ENCODE results near the gene NUDCD2.

DNA sequence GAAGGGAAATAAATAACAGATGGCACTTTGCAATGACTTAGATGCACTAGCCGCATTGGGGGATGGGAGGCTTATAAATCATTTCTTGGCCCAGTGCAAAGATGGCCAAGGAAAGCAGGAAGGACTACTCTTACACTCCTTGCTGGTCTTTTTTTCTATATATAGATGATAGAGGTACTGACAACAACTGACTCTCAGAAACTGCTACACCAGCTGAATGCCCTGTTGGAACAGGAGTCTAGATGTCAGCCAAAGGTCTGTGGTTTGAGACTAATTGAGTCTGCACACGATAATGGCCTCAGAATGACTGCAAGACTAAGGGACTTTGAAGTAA, 20.8 kb downstream of the NUDCD2 start:
- TF ChIP-seq, protein P1, sequence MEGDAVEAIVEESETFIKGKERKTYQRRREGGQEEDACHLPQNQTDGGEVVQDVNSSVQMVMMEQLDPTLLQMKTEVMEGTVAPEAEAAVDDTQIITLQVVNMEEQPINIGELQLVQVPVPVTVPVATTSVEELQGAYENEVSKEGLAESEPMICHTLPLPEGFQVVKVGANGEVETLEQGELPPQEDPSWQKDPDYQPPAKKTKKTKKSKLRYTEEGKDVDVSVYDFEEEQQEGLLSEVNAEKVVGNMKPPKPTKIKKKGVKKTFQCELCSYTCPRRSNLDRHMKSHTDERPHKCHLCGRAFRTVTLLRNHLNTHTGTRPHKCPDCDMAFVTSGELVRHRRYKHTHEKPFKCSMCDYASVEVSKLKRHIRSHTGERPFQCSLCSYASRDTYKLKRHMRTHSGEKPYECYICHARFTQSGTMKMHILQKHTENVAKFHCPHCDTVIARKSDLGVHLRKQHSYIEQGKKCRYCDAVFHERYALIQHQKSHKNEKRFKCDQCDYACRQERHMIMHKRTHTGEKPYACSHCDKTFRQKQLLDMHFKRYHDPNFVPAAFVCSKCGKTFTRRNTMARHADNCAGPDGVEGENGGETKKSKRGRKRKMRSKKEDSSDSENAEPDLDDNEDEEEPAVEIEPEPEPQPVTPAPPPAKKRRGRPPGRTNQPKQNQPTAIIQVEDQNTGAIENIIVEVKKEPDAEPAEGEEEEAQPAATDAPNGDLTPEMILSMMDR (IDR thresholded peaks at IDR 0.05) = no peak
- TF ChIP-seq POLR2A (IDR thresholded peaks at IDR 0.05) = no peak

Measured in lower leg skin (tissue), 3 donors.